ENCODE data around the gene C8G.

DNA sequence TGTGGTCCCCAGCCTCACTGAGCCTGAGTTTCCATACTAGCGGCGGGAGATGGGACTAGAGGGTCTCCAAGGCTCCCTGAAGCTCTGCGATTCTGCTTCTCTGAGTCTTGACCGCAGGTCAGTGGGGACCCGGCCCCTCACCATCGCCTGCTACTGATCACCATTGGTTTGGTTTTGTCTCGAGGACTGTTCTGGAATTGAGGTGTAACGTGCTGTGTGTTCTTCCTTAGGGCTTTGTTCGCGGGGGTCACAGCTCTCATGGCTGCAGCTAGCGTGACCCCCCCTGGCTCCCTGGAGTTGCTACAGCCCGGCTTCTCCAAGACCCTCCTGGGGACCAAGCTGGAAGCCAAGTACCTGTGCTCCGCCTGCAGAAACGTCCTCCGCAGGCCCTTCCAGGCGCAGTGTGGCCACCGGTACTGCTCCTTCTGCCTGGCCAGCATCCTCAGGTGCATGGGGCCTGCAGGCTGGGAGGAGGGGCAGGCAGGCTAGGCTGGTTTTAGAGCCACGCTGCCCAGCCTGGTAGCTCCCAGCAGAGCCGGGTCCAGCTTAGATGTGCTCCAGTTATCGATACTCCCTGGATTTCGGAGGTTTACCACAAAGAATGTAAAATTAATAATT lies 46.5 kb upstream of the C8G start:
- TF ChIP-seq, protein P1, sequence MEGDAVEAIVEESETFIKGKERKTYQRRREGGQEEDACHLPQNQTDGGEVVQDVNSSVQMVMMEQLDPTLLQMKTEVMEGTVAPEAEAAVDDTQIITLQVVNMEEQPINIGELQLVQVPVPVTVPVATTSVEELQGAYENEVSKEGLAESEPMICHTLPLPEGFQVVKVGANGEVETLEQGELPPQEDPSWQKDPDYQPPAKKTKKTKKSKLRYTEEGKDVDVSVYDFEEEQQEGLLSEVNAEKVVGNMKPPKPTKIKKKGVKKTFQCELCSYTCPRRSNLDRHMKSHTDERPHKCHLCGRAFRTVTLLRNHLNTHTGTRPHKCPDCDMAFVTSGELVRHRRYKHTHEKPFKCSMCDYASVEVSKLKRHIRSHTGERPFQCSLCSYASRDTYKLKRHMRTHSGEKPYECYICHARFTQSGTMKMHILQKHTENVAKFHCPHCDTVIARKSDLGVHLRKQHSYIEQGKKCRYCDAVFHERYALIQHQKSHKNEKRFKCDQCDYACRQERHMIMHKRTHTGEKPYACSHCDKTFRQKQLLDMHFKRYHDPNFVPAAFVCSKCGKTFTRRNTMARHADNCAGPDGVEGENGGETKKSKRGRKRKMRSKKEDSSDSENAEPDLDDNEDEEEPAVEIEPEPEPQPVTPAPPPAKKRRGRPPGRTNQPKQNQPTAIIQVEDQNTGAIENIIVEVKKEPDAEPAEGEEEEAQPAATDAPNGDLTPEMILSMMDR (IDR thresholded peaks at IDR 0.05), result no peak
- no peak for TF ChIP-seq POLR2A (IDR thresholded peaks at IDR 0.05)

Data from right lobe of liver (tissue), 4 donors.